WTC11 (cell line): ENCODE measurements around the gene NEAT1. TPM values are rescaled to one million over a fixed set of nuclear protein-coding genes. Genes with fewer than 3 reads are reported as not detected.

Experiments
- ATAC-seq: fragments of 200-7000 bp; cut with Tn5 transposase; 2 replicates; pipeline ENCODE4 v1.10.0; 2021; ENCODE audit warnings: mild to moderate bottlenecking, moderate library complexity
- CTCF ChIA-PET: fragments of 300-600 bp; sonication (Branson Sonifier 250); formaldehyde crosslinking; loops from one replicate; lab custom pipeline; 2021; ENCODE audit warnings: antibody characterized with exemption; lab: Charles Lee
- POLR2A ChIA-PET: fragments of 350-600 bp; sonication (Branson Sonifier 250); formaldehyde crosslinking; loops from one replicate; lab custom pipeline; 2021; ENCODE audit warnings: antibody characterized with exemption; lab: Charles Lee
- DNase-seq: peaks from one replicate; pipeline ENCODE4 v3.0.0; 2021; ENCODE audit warnings: low spot score
- H3K27ac Mint-ChIP-seq: 2 replicates; pipeline ENCODE4 v1.8.0; 2021; ENCODE audit warnings: mixed read lengths
- H3K27me3 Mint-ChIP-seq: 2 replicates; pipeline ENCODE4 v1.8.0; 2021; ENCODE audit warnings: low read depth, mild to moderate bottlenecking, moderate library complexity, mixed read lengths
- H3K36me3 Mint-ChIP-seq: 2 replicates; pipeline ENCODE4 v1.8.0; 2021; ENCODE audit warnings: mixed read lengths
- H3K4me1 Mint-ChIP-seq: 2 replicates; pipeline ENCODE4 v1.8.0; 2022; ENCODE audit warnings: mixed read lengths
- H3K4me3 Mint-ChIP-seq: 2 replicates; pipeline ENCODE4 v1.8.0; 2021; ENCODE audit warnings: mild to moderate bottlenecking, moderate library complexity, mixed read lengths
- H3K9me3 Mint-ChIP-seq: 2 replicates; pipeline ENCODE4 v1.8.0; 2021; ENCODE audit warnings: mixed read lengths
- AFF4 ChIP-seq: sonication (generic); formaldehyde crosslinking; IDR thresholded peaks from 2 replicates; pipeline ENCODE4 v1.8.1; 2023; ENCODE audit warnings: mild to moderate bottlenecking, missing genetic modification reagents, borderline replicate concordance
- ELF4 ChIP-seq: sonication (generic); formaldehyde crosslinking; IDR thresholded peaks from 2 replicates; pipeline ENCODE4 v1.8.1; 2022; ENCODE audit warnings: low read depth, mild to moderate bottlenecking, moderate library complexity, missing genetic modification reagents
- MAX ChIP-seq: sonication (generic); formaldehyde crosslinking; IDR thresholded peaks from 2 replicates; pipeline ENCODE4 v1.8.0; 2022; ENCODE audit warnings: mild to moderate bottlenecking, missing genetic modification reagents
- OVOL2 ChIP-seq: fragments of 250-450 bp; sonication (Bioruptor Pico); IDR thresholded peaks from 2 replicates; pipeline ENCODE4 v1.9.0; 2021; ENCODE audit warnings: mild to moderate bottlenecking, borderline replicate concordance
- RORB ChIP-seq: fragments of 250-450 bp; sonication (Bioruptor Pico); IDR thresholded peaks from 2 replicates; pipeline ENCODE4 v1.9.0; 2021; ENCODE audit warnings: mild to moderate bottlenecking
- SMAD4 ChIP-seq: sonication (generic); formaldehyde crosslinking; IDR thresholded peaks from 2 replicates; pipeline ENCODE4 v1.8.0; 2022; ENCODE audit warnings: mild to moderate bottlenecking, missing genetic modification reagents
- SP1 ChIP-seq: sonication (generic); formaldehyde crosslinking; conservative IDR thresholded peaks from 2 replicates; pipeline ENCODE4 v1.8.1; 2022; ENCODE audit warnings: missing genetic modification reagents
- TCF7 ChIP-seq: sonication (generic); formaldehyde crosslinking; IDR thresholded peaks from 2 replicates; pipeline ENCODE4 v1.8.0; 2022; ENCODE audit warnings: mild to moderate bottlenecking, low read depth, missing genetic modification reagents, moderate library complexity
- TEAD1 ChIP-seq: sonication (generic); formaldehyde crosslinking; IDR thresholded peaks from 2 replicates; pipeline ENCODE4 v1.8.0; 2022; ENCODE audit warnings: mild to moderate bottlenecking, missing genetic modification reagents
- USF2 ChIP-seq: sonication (generic); formaldehyde crosslinking; IDR thresholded peaks from 2 replicates; pipeline ENCODE4 v1.8.1; 2023; ENCODE audit warnings: mild to moderate bottlenecking, missing genetic modification reagents, moderate library complexity
- ZNF219 ChIP-seq: sonication (generic); formaldehyde crosslinking; IDR thresholded peaks from 2 replicates; pipeline ENCODE4 v1.8.0; 2023; ENCODE audit warnings: missing genetic modification reagents, mild to moderate bottlenecking, borderline replicate concordance
- ZNF396 ChIP-seq: fragments of 250-450 bp; sonication (Bioruptor Pico); IDR thresholded peaks from 2 replicates; pipeline ENCODE4 v1.8.0; 2021; ENCODE audit warnings: mild to moderate bottlenecking, moderate library complexity, borderline replicate concordance
- ZNF423 ChIP-seq: fragments of 250-450 bp; sonication (Bioruptor Pico); IDR thresholded peaks from 2 replicates; pipeline ENCODE4 v2.1.2; 2022; ENCODE audit warnings: mild to moderate bottlenecking, moderate library complexity
- ZNF425 ChIP-seq: fragments of 250-450 bp; sonication (Bioruptor Pico); conservative IDR thresholded peaks from 2 replicates; pipeline ENCODE4 v1.9.0; 2021; ENCODE audit warnings: mild to moderate bottlenecking
- total RNA-seq: library from RNA; stranded (reverse); gene quantifications from 3 replicates; pipeline ENCODE4 v1.2.3, GENCODE V29; 2021
- TF ChIP-seq, protein P1 (sequence below): sonication (generic); formaldehyde crosslinking; IDR thresholded peaks from 2 replicates; pipeline ENCODE4 v1.8.0; 2022; ENCODE audit warnings: mild to moderate bottlenecking, missing genetic modification reagents
- TF ChIP-seq, protein P2 (sequence below): fragments of 250-450 bp; sonication (Bioruptor Pico); IDR thresholded peaks from 2 replicates; pipeline ENCODE4 v2.1.2; 2022; ENCODE audit warnings: mild to moderate bottlenecking, moderate library complexity

NEAT1 gene
- total RNA-seq, 1 experiment from 2014 or later: 38.1 TPM

GRCh38 chr11:65489035-65489705 lies 66.6 kb downstream of the NEAT1 start:
- peak; percentile 25; the same call in 1 of the 2 replicates for TF ChIP-seq TEAD1 (CRISPR knock-in tag)
- 0 out of 2 replicates have a peak, but pooled peaks have one; percentile 14 for TF ChIP-seq MAX (CRISPR knock-in tag)
- no peak for TF ChIP-seq ZNF423 (CRISPR knock-in tag)
- TF ChIP-seq USF2 (CRISPR knock-in tag): peak; percentile 45
- TF ChIP-seq, protein P1, sequence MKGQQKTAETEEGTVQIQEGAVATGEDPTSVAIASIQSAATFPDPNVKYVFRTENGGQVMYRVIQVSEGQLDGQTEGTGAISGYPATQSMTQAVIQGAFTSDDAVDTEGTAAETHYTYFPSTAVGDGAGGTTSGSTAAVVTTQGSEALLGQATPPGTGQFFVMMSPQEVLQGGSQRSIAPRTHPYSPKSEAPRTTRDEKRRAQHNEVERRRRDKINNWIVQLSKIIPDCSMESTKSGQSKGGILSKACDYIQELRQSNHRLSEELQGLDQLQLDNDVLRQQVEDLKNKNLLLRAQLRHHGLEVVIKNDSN: peak; percentile 41; the same call in 1 of the 2 replicates
- CTCF ChIA-PET: interaction anchor here (1.2 to 8.9 kb wide), 10 partner anchors 8 to 108 kb away, joined by 3 to 129 read pairs (median 18); partner anchors contain the start of genes FAM89B and NEAT1
- Mint-ChIP-seq H3K27me3 (peaks cover 4% of the 10 kb centered on the region), H3K9me3 (no peaks in the 10 kb centered on the region), H3K4me3 (peak overlapping the region; percentile 62), H3K36me3 (no peaks in the 10 kb centered on the region), H3K27ac (peak overlapping the region; percentile 100), H3K4me1 (peaks cover 94% of the 10 kb centered on the region)
- peak; percentile 79 for DNase-seq
- POLR2A ChIA-PET: interaction anchor here (0.9 to 11.6 kb wide), 8 partner anchors 10 to 173 kb away, joined by 3 to 502 read pairs (median 30); partner anchors contain the start of genes MALAT1 and NEAT1
- peak; percentile 5 for ATAC-seq

- peak overlapping the region; percentile 100 for H3K27ac Mint-ChIP-seq
- no peak for TF ChIP-seq ZNF425 (CRISPR knock-in tag)
- no peak for TF ChIP-seq TCF7 (CRISPR knock-in tag)
- no peak for TF ChIP-seq RORB
- no peak for TF ChIP-seq ZNF396 (CRISPR knock-in tag)
- no peak for TF ChIP-seq AFF4
- TF ChIP-seq ELF4 (CRISPR knock-in tag): no peak
- no peak for TF ChIP-seq OVOL2 (CRISPR knock-in tag)
- no peak for TF ChIP-seq SP1 (CRISPR knock-in tag)
- no peak for TF ChIP-seq ZNF219 (CRISPR knock-in tag)
- TF ChIP-seq, protein P2, sequence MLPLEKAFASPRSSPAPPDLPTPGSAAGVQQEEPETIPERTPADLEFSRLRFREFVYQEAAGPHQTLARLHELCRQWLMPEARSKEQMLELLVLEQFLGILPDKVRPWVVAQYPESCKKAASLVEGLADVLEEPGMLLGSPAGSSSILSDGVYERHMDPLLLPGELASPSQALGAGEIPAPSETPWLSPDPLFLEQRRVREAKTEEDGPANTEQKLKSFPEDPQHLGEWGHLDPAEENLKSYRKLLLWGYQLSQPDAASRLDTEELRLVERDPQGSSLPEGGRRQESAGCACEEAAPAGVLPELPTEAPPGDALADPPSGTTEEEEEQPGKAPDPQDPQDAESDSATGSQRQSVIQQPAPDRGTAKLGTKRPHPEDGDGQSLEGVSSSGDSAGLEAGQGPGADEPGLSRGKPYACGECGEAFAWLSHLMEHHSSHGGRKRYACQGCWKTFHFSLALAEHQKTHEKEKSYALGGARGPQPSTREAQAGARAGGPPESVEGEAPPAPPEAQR (CRISPR knock-in tag): no peak
- no peak for TF ChIP-seq SMAD4 (CRISPR knock-in tag)
- TF ChIP-seq, all 79 proteins: peak for 0
- Mint-ChIP-seq H3K4me3 (peak overlapping the region; percentile 24), H3K27me3 (peaks cover 4% of the 10 kb centered on the region), H3K9me3 (no peaks in the 10 kb centered on the region), H3K36me3 (no peaks in the 10 kb centered on the region), H3K4me1 (peaks cover 97% of the 10 kb centered on the region)
- no peak for DNase-seq
- no peak for ATAC-seq
- ChIA-PET CTCF (interaction anchor here (0.6 to 8.9 kb wide), 12 partner anchors 7 to 333 kb away, joined by 3 to 129 read pairs (median 14); partner anchors contain the start of genes FAM89B and NEAT1), POLR2A (interaction anchor here (0.9 to 11.6 kb wide), 7 partner anchors 10 to 71 kb away, joined by 3 to 502 read pairs (median 38); partner anchors contain the start of genes MALAT1 and NEAT1)
Measured at GRCh38 chr11:65489706-65490320, 67.2 kb downstream of the NEAT1 start.
